ENCODE results near the gene MELTF. TPM values are rescaled to one million over a fixed set of nuclear protein-coding genes. Genes with fewer than 3 reads are reported as not detected.

The MELTF gene
- total RNA-seq, 6 experiments from 2014 or later = 1.1 to 3.8 (median 2.5) TPM

DNA sequence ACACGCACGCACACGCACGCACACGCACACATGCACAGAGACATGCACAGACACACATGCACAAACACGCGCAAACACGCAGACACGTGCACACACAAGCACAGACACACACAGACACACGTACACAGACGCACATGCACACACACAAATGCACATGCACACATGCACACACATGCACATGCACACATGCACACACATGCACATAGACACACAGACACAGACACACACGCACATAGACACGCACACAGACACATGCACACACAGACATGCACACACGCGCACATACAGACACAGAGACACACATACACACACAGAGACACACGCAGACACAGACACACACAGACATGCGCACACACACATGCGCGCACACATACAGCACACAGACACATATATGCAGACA lies 34.6 kb downstream of the MELTF start:
- Mint-ChIP-seq H3K36me3 (ENCODE audit: low read depth) (no peaks in the 10 kb centered on the region), H3K9me3 (no peaks in the 10 kb centered on the region), H3K4me3 (no peak overlapping the region), H3K27me3 (ENCODE audit: insufficient read depth) (peaks cover 7% of the 10 kb centered on the region), H3K27ac (no peak overlapping the region), H3K4me1 (ENCODE audit: low read depth) (no peaks in the 10 kb centered on the region)
- TF ChIP-seq, protein P1, sequence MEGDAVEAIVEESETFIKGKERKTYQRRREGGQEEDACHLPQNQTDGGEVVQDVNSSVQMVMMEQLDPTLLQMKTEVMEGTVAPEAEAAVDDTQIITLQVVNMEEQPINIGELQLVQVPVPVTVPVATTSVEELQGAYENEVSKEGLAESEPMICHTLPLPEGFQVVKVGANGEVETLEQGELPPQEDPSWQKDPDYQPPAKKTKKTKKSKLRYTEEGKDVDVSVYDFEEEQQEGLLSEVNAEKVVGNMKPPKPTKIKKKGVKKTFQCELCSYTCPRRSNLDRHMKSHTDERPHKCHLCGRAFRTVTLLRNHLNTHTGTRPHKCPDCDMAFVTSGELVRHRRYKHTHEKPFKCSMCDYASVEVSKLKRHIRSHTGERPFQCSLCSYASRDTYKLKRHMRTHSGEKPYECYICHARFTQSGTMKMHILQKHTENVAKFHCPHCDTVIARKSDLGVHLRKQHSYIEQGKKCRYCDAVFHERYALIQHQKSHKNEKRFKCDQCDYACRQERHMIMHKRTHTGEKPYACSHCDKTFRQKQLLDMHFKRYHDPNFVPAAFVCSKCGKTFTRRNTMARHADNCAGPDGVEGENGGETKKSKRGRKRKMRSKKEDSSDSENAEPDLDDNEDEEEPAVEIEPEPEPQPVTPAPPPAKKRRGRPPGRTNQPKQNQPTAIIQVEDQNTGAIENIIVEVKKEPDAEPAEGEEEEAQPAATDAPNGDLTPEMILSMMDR (IDR thresholded peaks at IDR 0.05) = no peak
- DNase-seq = no peak

DNA sequence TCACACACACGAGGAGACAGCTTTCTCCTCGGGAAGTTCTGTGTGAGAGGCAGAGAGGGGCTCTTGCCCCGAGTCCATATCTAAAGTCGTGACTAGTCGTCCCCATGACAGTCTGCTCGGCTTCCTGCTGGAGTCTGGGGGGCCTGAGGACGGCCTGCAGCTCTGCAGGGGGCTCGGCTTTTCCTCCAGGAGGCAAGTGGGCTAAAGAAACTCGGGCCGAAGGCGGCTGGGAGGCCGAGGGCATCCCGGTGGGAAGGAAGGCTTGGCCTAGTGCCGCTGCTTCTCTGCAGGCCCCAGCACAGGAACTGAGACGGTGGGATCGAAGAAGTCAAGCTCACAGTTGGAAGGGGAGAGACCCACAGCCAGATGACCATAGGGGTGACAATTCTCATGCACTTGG lies 35.6 kb downstream of the MELTF start:
- no peaks in the 10 kb centered on the region for H3K9me3 Mint-ChIP-seq
- TF ChIP-seq, protein P1 (IDR thresholded peaks at IDR 0.05) = no peak
- no peaks in the 10 kb centered on the region for H3K4me1 Mint-ChIP-seq (ENCODE audit: low read depth)
- no peak for DNase-seq
- no peak overlapping the region for H3K4me3 Mint-ChIP-seq
- H3K27ac Mint-ChIP-seq = no peak overlapping the region
- H3K36me3 Mint-ChIP-seq (ENCODE audit: low read depth) = no peaks in the 10 kb centered on the region
- H3K27me3 Mint-ChIP-seq (ENCODE audit: insufficient read depth) = peaks cover 15% of the 10 kb centered on the region

DNA sequence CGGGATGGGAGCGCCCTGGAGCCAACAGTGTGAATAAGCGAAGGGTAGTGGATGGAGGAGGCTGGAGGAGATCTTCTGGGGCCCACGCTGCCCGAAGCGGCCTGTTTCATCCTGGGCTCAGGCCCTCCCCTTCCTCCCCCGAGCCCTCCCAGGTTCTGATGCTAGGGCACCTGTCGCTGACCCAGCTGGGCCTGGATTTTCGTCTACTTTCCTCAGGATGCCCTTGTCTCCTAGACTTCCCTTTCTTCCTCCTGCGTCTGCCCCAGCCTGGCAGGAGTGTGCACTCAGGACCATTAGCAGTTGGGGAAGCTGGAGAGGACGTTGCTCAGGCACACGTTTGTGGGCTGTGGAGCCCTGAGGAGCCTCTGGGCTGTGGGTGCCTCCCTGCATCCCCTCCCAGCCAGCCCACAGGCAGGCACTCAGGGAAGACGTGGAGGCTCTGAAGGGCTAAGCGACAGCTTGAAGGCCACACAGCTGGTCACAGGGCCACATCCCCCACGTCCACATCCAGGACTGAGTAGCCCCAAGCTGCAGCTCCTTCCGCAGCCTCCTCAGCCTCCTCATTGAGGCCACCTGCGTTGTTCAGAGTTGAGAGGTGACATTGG lies 37.1 kb downstream of the MELTF start:
- Mint-ChIP-seq H3K9me3 (no peaks in the 10 kb centered on the region), H3K4me3 (no peak overlapping the region), H3K27me3 (ENCODE audit: insufficient read depth) (peaks cover 23% of the 10 kb centered on the region), H3K27ac (no peak overlapping the region), H3K4me1 (ENCODE audit: low read depth) (no peaks in the 10 kb centered on the region), H3K36me3 (ENCODE audit: low read depth) (no peaks in the 10 kb centered on the region)
- TF ChIP-seq, protein P1 (IDR thresholded peaks at IDR 0.05) = no peak
- DNase-seq = no peak

DNA sequence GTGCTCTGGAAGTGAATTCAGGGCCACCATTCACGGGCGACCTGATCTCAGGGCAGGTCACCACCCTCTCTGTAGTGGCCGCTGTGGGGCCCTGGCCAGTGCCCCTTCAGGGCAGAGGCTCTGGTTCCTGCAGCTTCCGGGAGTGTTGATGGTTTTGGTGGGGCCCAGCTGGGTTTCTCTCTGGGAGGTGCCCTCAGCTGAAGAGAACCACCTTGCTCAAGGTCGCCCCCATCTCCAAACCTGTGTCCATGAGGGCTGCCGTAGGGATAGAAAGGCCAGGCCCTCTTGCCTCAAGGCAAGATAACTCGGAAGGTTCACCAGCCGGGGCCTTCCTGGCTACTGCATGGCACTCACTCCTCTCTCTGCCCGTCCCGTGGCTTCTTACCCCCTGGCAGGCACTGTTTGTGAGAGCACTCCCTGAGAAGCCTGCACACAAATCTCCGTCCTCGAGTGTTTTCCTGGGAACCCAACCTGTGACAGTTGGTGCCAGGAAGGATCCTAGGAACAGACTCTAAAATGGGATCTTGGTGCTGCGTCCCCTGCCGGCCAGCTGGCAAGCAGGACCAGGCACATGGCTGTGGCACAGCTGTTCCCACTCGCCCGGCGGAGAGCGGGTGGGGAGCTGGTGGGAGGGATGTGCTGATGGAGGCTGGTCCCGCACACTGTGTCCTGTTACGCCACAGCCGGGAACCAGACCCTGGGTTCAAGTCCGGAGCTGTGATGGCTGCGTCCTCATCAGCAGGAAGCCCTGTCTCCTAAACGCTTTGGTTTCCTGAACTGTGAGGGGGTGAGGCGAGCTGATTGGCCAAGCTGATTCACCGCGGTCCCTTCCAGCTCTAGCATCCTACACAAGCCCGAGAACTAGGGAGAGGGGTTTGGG lies 37.8 kb downstream of the MELTF start:
- no peak overlapping the region for H3K4me3 Mint-ChIP-seq
- H3K27ac Mint-ChIP-seq = no peak overlapping the region
- H3K36me3 Mint-ChIP-seq (ENCODE audit: low read depth) = no peaks in the 10 kb centered on the region
- H3K4me1 Mint-ChIP-seq (ENCODE audit: low read depth) = no peaks in the 10 kb centered on the region
- H3K9me3 Mint-ChIP-seq = no peaks in the 10 kb centered on the region
- TF ChIP-seq, protein P1 (IDR thresholded peaks at IDR 0.05) = no peak
- no peak for DNase-seq
- peaks cover 26% of the 10 kb centered on the region for H3K27me3 Mint-ChIP-seq (ENCODE audit: insufficient read depth)

DNA sequence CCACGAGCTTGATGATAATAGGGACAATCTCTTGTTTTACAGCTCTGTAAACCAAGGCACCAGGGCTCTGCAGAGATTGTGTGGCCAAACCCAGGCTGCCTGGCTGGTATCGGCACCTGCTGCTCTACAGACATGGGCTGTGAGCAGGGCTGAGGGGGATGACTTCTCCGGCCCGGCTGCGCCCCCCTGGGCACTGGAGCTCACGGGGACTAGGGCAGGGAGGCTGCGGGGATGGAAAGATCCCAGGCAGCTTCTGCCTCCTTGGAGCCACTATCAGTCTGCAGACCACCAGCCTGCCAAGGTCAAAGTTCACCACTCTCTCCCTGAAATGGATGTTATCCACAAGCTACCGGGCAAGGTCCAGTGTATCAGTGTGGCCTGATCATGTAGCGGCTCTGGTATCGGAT lies 39.0 kb downstream of the MELTF start:
- Mint-ChIP-seq H3K4me1 (ENCODE audit: low read depth) (no peaks in the 10 kb centered on the region), H3K9me3 (no peaks in the 10 kb centered on the region), H3K27me3 (ENCODE audit: insufficient read depth) (peaks cover 32% of the 10 kb centered on the region), H3K36me3 (ENCODE audit: low read depth) (no peaks in the 10 kb centered on the region), H3K4me3 (no peak overlapping the region), H3K27ac (no peak overlapping the region)
- TF ChIP-seq, protein P1 (IDR thresholded peaks at IDR 0.05) = no peak
- DNase-seq = no peak
